GM21717 (cell line): Measurements from ENCODE around the gene ARHGDIG.

Source experiments
- ATAC-seq: cut with Tn5 transposase; IDR thresholded peaks from one replicate; pipeline ENCODE4 v1.9.1; 2021; ENCODE audit warnings: mild to moderate bottlenecking, moderate library complexity; ENCODE audit not compliant: unreplicated experiment

ARHGDIG gene

DNA sequence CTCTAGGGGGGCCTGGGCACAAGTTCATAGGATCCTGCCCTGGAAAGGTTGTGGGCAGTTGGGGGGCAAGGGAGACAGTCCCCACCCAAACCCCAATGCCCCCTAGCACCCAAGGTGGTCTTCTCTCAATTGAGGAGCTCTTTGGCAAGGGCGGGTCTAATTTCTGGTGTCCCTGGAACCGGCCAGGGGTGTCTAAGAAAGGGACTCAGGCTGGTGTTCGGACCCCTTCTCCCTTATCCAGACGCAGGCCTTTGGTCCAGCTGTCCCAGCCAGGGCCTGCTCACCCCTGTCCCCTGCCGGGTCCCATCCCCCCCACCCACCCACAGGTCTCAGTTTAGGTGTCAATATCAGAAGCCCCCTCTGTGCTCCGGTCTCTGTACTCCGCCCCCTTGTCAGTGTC, 860 bp upstream of the ARHGDIG start:
- no peak for ATAC-seq

DNA sequence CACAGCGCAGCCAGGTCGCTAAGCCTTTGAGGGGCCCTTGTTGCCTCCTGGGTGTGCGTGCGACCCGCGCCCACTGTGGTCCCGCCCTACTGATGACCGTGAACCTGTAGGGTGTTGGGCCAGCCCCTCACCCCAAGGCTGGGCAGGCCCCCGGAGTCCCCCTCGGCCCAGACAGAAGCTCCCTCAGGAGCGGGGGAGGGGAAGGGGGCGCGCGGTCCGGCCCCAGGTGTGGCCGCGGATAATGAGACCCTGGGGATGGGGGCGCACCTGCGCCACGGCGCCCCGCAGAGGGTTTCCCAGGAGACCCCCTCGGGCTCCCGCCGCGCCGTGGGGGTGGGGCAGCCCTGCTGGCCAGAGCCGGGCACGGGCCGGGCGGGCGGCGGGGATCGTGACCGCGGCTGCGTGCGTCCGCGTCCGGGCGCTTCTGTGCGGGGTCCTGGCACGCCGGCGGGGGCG, 358 bp upstream of the ARHGDIG start:
- ATAC-seq = no peak

DNA sequence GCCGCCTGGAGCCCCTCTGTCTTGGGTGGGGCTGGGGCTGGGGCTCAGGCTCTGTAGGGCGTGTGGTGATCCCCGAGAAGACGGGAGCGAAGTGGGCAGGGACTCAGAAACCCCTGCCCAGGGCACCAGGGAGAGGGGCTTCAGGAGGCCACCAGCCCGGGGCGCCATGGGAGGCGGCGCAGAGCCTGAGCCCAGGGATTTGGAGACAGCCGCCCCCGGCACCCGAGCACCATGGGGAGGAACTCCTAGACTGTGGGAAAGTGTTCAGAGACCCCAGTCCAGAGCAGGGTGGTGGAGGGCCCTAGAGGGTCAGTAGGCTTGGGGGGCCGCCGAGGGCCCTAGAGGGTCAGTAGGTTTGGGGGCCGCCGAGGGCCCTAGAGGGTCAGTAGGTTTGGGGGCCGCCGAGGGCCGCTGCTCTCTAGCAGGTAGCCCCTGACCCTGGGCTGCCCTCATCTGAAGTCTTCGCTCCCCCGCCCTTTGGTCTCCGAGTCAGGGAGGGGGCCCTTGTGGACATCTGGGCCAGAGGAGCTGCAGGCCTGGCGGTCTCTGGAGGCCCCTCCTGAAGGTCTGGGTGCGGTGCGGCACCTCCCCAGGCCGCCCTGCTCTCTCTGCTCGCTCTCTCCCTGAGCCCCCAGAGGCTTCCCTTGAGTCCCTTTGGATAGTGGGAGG, 734 bp downstream of the ARHGDIG start:
- no peak for ATAC-seq

DNA sequence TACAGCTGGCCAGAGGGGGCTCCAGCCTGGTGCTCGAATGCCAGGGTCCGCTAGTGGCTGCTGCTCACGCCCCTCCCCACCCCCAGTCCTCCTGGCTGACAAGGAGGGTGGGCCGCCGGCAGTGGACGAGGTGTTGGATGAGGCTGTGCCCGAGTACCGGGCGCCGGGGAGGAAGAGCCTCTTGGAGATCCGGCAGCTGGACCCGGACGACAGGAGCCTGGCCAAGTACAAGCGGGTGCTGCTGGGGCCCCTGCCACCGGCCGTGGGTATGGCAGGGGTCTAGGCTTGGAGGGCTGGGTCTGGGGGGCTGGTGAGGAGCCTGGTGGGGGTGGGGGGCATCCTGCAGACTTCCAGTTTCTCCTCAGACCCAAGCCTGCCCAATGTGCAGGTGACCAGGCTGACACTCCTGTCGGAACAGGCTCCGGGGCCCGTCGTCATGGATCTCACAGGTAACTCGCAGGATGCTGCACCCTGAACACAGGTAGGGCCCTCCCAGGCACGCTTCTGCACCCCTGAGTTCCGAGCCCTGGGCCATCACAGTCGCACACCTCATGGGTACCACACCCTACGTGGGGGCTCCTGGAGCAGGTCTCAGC, 1.4 kb downstream of the ARHGDIG start:
- no peak for ATAC-seq

DNA sequence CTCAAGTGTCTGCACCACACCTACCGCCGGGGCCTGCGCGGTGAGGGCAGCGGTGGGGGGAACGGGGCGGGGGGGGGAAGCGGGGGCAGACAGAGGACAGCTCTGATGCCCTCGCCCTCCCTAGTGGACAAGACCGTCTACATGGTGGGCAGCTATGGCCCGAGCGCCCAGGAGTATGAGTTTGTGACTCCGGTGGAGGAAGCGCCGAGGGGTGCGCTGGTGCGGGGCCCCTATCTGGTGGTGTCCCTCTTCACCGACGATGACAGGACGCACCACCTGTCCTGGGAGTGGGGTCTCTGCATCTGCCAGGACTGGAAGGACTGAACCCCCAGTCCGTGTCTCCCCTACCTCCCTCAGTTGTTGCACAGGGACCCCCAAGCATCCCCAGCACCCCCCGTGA, 2.1 kb downstream of the ARHGDIG start:
- no peak for ATAC-seq

DNA sequence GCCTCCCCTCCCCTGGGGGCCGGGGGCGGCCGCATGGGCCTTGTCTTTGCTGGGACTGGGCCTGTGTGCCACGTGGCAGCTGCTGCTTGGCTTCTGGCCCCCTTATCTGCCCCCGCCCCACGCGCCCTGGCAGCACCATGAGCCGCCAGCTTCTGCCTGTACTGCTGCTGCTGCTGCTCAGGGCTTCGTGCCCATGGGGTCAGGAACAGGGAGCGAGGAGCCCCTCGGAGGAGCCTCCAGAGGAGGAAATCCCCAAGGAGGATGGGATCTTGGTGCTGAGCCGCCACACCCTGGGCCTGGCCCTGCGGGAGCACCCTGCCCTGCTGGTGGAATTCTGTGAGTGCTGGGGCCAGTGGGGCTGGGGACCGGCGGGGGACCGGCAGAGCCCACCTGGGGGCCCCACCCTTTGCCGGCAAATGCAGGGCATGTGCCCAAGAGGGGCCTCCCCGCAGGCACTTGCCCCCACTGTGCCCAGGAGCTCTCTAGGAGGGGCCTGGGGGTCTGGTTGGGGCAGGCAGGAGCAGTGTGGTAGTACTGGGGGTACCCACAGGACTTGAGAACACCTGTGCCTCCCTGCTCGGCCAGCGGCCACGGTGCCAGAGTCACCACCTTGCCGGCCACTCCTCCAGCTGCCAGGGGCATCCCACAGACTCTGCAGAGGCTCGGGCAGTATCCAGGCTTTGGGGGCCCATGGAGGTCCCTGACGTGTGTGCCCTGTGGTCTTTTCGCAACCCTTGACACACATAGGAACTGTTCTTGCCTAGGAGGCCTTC, 2.8 kb downstream of the ARHGDIG start, which contains the start of gene PDIA2:
Gene PDIA2, plus strand, starts transcription at position 132 of the 773 bp plus-strand sequence. Its CDS starts 6 bp downstream, at position 138.
- ATAC-seq = no peak

DNA sequence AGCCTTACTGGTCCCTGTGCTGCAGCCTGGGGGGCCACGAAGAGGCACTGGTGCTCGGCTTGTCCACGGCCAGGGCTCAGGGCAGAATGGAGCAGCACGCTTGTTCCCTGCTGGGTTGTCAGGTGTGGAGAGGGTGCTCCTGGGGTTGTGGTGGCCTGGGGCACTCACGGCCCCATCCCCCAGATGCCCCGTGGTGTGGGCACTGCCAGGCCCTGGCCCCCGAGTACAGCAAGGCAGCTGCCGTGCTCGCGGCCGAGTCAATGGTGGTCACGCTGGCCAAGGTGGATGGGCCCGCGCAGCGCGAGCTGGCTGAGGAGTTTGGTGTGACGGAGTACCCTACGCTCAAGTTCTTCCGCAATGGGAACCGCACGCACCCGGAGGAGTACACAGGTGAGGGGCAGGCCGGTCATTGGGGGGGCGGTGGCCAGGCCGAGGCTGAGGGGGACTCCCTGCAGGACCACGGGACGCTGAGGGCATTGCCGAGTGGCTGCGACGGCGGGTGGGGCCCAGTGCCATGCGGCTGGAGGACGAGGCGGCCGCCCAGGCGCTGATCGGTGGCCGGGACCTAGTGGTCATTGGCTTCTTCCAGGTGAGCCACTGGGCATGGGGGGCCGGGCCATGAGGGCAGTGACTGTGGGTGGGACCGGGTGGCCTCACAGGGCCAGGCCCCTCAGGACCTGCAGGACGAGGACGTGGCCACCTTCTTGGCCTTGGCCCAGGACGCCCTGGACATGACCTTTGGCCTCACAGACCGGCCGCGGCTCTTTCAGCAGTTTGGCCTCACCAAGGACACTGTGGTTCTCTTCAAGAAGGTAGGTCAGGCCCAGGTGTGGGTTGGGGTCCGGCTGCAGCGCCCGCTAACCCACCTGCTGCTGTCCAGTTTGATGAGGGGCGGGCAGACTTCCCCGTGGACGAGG, 4.1 kb downstream of the ARHGDIG start:
- no peak for ATAC-seq

DNA sequence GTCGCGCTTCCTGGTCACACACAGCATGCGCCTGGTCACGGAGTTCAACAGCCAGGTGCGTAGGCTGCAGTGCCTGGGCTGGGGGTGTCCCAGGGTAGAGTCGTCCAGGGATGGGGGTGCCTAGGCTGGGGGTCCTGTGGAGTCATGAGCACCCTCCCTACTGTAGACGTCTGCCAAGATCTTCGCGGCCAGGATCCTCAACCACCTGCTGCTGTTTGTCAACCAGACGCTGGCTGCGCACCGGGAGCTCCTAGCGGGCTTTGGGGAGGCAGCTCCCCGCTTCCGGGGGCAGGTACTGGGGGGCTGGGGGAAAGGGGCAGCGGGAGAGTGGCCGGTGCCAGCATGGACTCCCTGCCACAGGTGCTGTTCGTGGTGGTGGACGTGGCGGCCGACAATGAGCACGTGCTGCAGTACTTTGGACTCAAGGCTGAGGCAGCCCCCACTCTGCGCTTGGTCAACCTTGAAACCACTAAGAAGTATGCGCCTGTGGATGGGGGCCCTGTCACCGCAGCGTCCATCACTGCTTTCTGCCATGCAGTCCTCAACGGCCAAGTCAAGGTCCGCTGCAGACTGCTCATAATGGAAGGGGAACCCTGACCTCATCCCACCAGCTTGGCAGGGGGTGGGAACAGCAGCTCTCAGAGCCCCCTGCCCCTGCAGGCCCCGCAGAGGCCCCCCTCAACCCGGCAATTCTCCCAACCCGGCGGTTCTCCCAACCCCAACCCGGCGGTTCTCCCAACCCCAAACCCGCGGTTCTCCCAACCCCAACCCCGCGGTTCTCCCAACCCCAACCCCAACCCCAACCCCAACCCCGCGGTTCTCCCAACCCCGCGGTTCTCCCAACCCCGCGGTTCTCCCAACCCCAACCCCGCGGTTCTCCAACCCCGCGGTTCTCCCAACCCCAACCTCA, 5.0 kb downstream of the ARHGDIG start:
- no peak for ATAC-seq

DNA sequence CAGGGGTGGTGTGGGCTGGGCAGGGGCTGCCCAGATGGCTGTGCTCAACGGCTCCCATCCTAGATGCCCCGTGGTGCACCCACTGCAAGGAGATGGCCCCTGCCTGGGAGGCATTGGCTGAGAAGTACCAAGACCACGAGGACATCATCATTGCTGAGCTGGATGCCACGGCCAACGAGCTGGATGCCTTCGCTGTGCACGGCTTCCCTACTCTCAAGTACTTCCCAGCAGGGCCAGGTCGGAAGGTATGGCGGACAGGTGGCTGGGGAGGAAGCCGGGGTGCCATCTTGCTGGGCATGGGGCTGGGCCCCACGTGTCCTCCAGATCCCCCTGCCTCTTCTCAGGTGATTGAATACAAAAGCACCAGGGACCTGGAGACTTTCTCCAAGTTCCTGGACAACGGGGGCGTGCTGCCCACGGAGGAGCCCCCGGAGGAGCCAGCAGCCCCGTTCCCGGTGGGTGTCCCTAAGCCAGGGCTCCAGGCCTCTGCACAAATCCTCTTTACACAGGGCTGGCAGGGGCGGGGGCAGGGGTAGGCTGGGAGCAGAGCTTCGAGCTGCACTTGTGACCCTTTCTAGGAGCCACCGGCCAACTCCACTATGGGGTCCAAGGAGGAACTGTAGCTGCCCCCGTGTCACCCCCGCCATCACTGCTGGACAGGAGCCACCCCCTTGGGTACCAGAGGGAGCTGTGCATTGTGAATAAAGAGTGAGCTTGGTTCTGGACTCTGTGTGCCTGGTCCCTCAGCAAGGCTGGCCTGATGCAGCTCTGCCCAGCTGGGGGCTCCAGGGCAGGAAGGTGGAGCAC, 6.3 kb downstream of the ARHGDIG start:
- ATAC-seq = no peak

DNA sequence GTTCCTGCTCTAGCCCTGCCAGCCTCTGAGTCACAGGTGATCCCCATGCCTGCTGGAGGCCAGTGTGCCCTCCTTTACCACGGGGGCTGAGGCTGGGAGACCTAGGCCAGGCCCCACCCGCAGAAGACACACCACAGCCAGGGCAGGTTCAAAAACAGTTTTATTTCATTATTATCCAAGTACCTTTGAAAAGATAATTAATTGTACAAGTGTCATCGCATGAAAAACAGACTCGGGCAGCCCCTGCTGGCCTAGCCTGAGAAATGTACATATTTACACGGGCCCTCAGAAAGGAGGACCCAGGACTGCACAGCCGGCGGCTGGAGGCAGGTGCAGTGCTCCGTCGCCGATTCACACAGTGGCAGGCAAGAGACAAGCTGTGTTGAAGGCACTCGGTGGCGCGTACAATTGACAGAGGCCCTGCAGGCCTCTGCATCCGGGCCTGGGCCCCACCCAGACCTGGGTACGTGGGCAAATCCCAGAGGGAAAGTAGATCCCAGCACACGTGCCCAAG, 7.0 kb downstream of the ARHGDIG start:
- no peak for ATAC-seq

DNA sequence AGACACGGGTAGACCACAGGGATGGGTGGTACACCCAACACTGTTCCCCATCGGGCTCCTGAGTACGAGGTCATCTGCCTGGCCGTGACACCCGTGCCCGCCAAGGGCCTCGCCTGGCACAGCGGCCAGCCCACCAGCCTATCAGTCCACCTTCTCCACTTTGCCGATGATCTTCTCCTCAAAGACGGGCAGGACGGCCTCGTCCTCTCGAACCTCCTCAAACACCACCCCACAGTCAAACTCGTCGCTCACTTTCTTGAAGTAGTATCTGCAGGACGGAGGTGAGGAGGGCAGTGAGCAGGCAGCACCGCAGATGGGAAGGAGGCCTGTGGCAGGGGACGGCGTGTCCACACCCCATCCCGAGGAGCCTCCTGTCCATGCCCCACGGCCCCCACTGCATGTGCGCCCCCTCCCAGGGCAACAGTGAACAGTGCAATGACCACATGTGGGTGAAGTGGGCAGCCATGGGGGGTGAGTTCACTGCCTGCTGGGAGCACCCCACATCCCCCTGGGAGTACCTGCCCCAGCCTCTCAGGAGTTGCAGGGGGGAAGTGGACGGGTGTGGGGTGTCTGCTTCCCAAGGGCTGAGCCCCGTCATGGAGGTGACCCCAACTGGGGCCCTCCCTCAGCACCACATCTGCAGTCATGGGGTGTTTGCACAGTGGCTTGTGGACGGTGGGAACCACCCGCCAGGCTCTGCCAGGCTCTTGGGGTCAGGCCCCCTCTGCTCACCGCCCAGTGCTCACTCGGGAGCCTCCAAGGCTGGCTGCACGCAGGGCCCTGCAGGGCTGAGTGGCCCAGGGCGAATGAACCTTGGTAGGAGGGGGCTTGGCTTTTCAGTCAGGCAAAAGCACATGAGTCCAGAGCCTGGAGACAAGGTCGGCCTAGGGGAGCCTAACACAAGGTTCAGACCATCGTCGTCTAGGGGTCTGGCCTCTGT, 7.9 kb downstream of the ARHGDIG start:
- ATAC-seq = no peak

DNA sequence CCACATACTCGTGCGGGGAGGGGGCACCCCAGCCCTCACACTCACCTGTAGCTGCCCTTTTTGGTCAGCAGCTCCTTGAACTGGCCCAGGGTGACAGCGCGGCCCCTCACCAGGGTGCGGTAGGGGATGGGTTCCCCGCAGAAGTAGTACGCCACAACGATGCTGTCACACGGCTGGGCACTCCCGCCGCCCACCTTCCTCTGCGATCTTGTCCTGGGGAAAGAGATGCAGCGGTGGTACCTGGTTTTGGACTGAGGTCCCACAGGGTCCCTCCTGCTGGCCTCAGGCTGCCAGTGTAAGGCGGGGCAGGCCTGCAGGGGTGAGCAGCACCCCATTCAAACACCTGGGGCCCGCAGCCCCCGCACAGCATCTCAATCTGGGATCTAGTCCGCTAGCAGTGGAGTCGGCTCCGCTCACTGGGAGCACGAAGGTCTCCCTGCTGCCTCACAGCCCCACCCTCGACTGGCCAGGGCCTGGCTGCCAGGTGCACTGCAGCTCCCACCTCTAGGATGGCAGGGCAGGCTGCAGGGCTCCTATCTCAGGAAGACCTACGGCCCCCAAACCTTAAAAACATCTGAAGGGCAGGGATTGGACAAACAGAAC, 9.1 kb downstream of the ARHGDIG start:
- ATAC-seq = no peak

DNA sequence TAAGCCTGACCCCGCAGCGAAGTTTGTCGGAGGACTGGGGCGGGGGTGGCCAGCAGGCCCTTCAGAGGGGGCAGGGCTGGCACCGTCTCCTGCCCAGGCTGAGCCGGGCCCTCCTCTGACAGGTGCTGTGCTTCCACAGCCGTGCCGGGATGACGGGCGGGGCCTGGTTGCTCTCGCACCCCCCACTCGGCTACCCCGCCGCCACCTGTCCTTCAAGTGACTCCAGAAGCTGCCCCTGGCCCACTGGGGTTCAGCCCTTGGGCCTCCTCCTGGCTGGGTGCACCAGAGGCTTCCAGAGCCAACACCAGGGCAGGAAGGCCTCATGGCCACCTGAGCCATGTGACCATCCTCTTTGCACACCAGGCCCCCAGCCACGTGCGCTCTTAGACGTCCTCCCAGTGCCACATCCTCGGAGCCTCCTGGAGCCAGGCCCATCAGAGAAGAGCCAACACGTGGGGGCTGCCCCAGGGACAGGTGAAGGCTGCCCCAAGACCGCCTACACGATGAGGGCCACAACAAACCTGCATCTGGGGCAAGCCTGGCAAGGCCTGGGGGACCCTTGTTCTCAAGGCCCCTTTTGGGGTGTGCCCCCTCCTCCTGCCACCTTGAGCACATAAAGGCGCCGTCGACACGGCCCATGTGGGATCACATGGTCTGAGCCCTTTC, 9.8 kb downstream of the ARHGDIG start:
- ATAC-seq = no peak

DNA sequence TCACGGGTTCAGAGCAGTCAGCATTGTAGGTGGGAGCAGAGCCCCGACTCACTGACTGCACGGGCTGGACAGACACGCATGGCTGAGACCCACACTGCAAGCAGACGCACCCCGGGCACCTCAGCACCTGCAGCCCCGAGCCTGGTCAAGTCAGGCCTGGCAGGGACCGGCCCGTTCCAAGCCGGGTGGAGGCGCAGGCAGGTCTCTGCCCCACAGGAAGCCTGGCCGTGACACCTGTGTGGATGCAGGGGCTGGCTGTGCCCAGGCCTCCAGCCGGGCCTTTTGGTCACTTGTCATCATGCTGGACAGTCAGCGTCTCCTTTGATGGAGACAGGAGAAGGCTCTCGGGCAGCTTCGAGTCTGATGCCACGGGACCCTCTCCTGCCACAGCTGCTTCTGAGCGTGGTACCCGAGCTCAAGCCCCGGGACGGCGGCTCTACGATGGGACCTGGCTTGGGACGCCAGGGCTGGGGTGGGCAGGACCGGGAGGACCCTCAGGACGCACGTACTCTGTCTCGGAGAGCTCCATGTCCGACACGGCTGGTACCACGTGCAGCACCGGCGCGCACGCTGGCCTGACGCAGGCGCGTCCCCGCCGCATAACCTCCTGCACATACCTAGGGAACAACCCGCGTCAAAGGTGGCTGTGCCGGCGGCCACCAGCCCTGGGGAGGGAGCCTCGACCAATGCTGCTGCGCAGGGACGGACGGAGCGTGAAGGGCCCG, 10.5 kb downstream of the ARHGDIG start:
- ATAC-seq = no peak

DNA sequence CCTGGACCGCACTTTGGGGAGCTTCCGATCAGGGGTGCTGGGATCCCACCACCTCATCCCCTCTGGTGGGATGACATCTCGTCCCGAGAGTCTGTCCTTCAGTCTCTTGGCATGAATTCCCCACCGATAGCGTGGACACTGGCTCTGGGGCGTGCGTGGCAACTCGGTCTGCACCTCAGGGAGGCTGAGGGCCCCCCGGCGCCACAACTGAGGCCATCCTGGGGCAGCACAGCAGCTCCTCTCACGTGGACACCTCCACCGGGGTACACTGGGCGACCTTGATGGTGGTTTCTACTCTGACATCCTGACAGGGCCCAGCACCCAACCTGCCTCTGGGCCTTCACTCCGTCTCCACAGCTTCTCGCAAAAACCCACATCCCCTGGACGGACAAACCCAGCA, 11.1 kb downstream of the ARHGDIG start:
- no peak for ATAC-seq
